GOT3 (cell line): Measurements from ENCODE around the gene PRAMEF25.
"Not testable (repeated sequence)": the region's sequence is repeated elsewhere in the genome, so short reads cannot be mapped to it uniquely, and the experiment has no call there.

Experiments
- DNase-seq: peaks from one replicate; lab custom pipeline; 2025; ENCODE audit warnings: mixed read lengths; lab: John Stamatoyannopoulos, UW

Gene PRAMEF25

DNA sequence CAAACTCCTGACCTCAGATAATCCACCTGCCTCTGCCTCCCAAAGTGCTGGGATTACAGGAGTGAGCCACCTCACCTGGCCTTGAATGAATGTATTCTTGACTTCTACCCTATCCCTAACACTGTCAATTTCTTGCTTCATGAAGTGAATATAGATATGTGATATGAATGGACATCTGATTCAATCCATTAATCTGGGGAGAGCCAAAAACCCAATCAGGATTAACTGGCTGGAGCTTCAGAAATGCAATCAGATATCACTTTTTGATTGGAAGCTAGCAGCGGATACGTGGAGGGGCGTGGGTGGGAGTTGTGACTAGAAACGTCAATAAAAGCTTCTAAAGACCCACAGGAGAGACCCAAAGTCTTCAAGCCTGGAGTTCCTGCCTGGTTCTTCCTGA, at the start of gene PRAMEF25:
Gene PRAMEF25, plus strand, starts transcription at position 301 of the 400 bp plus-strand sequence. CDS start 2,920 bp downstream, outside the sequence.
- not testable (repeated sequence) for DNase-seq

DNA sequence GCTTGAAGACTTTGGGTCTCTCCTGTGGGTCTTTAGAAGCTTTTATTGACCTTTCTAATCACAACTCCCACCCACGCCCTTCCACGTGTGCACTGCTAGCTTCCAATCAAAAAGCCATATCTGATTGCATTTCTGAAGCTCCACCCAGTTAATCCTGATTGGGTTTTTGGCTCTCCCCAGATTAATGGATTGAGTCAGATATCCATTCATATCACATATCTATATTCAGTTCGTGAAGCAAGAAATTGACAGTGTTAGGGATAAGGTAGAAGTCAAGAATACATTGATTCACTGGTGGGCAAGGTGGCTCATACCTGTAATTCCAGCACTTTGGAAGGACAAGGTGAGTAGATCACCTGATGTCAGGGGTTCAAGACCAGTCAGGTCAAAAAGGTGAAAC, 14.1 kb upstream of the PRAMEF25 start, which contains the start of gene PRAMEF27:
Gene PRAMEF27, minus strand, starts transcription at position 101 of the 400 bp plus-strand sequence. CDS start 2,916 bp downstream, outside the sequence.
- DNase-seq = not testable (repeated sequence)

DNA sequence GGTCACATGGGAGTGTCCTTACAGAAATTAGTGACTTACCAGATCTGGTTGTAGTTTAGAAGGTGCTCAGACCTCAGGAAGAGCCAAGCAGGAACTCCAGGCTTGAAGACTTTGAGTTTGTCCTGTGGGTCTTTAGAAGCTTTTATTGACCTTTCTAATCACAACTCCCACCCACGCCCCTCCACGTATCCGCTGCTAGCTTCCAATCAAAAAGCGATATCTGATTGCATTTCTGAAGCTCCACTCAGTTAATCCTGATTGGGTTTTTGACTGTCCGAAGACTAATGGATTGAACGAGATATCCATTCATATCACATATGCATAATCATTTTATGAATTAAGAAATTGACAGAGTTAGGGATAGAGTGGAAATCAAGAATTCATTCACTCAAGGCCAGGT, 46.2 kb downstream of the PRAMEF25 start, which contains the start of gene HNRNPCL2:
Gene HNRNPCL2, minus strand, starts transcription at position 101 of the 400 bp plus-strand sequence. CDS start 454 bp downstream, outside the sequence.
- not testable (repeated sequence) for DNase-seq
